Vagina (tissue), 2 donors: ENCODE measurements around the gene AGT.

Source experiments
- CTCF ChIP-seq, 3 experiments: fragments of 450-650 bp in 2 of 3; fragments of 200-600 bp in 1 of 3; sonication (generic) in 1 of 3; IDR thresholded peaks; one replicate each; pipeline ENCODE4 v1.5.1; 2017 to 2019; ENCODE audit warnings: antibody characterized with exemption in 3 of 3, mild to moderate bottlenecking in 2 of 3, moderate library complexity in 2 of 3
- POLR2A ChIP-seq, 2 donors: fragments of 450-650 bp; IDR thresholded peaks; one replicate each; pipeline ENCODE4 v1.6.1; 2017; ENCODE audit warnings: antibody characterized with exemption in 2 of 2, mild to moderate bottlenecking in 2 of 2, moderate library complexity in 2 of 2
- POLR2AphosphoS5 ChIP-seq, 2 donors: sonication (generic); formaldehyde crosslinking; IDR thresholded peaks; one replicate each; pipeline ENCODE4 v1.9.0; 2017; ENCODE audit warnings: antibody characterized with exemption in 2 of 2, mild to moderate bottlenecking in 2 of 2, low read depth in 1 of 2; ENCODE audit not compliant: insufficient read depth in 1 of 2

GRCh38 chr1:230658691-230659090 lies 55.2 kb downstream of the AGT start:
- TF ChIP-seq CTCF (IDR thresholded peaks at IDR 0.05) (no peak), POLR2AphosphoS5 (IDR thresholded peaks at IDR 0.05; ENCODE audit: insufficient read depth in 1 of 2, low read depth in 1 of 2) (no peak), POLR2A (IDR thresholded peaks at IDR 0.05) (no peak)
